SU-DHL-6 (cell line): Measurements from ENCODE around the gene NOL12.

Source experiments
- EZH2phosphoT487 ChIP-seq: fragments of 200-600 bp; sonication (generic), shearing (Covaris generic); conservative IDR thresholded peaks from 2 replicates; pipeline ENCODE4 v1.6.1; 2018; ENCODE audit warnings: mild to moderate bottlenecking, antibody characterized with exemption, low read length, moderate library complexity, mixed read lengths
- TF ChIP-seq, protein P1 (sequence below): fragments of 200-600 bp; sonication (generic); IDR thresholded peaks from one replicate; pipeline ENCODE4 v1.5.1; 2017; ENCODE audit warnings: antibody characterized with exemption, mild to moderate bottlenecking, low read length, moderate library complexity; ENCODE audit not compliant: insufficient read depth, poor library complexity, severe bottlenecking

GRCh38 chr22:37690407-37690806, 4.3 kb downstream of the NOL12 start:
- TF ChIP-seq, protein P1, sequence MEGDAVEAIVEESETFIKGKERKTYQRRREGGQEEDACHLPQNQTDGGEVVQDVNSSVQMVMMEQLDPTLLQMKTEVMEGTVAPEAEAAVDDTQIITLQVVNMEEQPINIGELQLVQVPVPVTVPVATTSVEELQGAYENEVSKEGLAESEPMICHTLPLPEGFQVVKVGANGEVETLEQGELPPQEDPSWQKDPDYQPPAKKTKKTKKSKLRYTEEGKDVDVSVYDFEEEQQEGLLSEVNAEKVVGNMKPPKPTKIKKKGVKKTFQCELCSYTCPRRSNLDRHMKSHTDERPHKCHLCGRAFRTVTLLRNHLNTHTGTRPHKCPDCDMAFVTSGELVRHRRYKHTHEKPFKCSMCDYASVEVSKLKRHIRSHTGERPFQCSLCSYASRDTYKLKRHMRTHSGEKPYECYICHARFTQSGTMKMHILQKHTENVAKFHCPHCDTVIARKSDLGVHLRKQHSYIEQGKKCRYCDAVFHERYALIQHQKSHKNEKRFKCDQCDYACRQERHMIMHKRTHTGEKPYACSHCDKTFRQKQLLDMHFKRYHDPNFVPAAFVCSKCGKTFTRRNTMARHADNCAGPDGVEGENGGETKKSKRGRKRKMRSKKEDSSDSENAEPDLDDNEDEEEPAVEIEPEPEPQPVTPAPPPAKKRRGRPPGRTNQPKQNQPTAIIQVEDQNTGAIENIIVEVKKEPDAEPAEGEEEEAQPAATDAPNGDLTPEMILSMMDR, result no peak
- no peak for TF ChIP-seq EZH2phosphoT487
